Endothelial cell of umbilical vein (primary cell): ENCODE measurements around the gene PTTG2.

Experiments used
- EZH2 ChIP-seq: IDR thresholded peaks from 2 replicates; pipeline ENCODE4 v1.6.1; 2012; ENCODE audit warnings: borderline replicate concordance, low read depth, mild to moderate bottlenecking, moderate library complexity, low read length, inconsistent platforms; ENCODE audit not compliant: severe bottlenecking
- JUN ChIP-seq: IDR thresholded peaks from 2 replicates; pipeline ENCODE4 v1.6.1; 2011; ENCODE audit warnings: borderline replicate concordance, low read depth; ENCODE audit not compliant: insufficient read length, insufficient read depth
- POLR2A ChIP-seq: IDR thresholded peaks from 2 replicates; pipeline ENCODE4 v1.6.1; 2012; ENCODE audit warnings: low read depth, mild to moderate bottlenecking, control low read depth, low read length
- TF ChIP-seq, protein P1 (sequence below), 2 donors: IDR thresholded peaks; 1 replicate in 1 of 2; 2 replicates in 1 of 2; pipeline ENCODE4 v1.5.1; 2011; ENCODE audit warnings: low read length in 2 of 2, mild to moderate bottlenecking in 2 of 2, moderate library complexity in 2 of 2, control low read depth in 1 of 2, inconsistent platforms in 1 of 2, low read depth in 1 of 2; ENCODE audit not compliant: insufficient read depth in 1 of 2; ENCODE audit errors: extremely low read depth in 1 of 2
- TF ChIP-seq, protein P2 (sequence below): IDR thresholded peaks from 2 replicates; pipeline ENCODE4 v1.6.1; 2011; ENCODE audit not compliant: insufficient read depth, insufficient read length

DNA sequence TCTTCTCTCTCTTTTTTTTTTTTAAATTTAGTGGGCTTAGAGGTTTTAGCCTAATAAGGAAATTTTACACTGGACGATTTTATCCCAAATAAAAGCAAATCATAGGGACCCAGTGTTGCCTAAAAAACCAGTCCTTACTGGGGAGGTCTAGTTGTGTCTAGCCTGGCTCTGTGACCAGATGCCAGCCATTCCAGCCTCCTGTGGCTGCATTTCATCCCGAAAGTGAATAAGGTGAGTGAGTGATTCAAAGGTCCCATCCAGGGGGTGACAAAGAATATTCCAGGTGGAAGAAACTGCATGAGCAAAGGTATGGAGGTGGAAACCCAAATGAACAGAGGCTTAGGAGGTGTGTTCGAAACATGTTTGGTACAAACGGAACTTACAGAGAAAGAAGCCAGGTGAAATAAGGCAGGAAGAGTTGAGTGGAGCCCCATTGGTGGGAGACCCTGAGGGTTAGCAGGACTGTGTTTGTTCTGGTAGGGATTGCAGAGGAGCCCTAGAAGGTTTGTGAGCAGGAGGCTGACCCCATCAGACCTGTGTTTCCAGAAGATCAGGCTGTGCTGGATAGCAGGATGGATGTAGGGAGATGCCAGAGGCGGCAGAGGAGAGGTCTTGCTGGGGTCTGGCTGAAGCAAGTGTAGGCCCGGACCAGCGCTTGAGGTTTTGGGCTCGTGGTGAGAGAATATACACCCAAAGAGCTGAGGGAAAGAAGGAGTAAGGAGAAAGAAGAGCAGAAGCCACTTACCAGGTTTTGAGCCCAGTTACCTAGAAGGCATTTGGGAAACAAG lies 31.6 kb downstream of the PTTG2 start:
- TF ChIP-seq, protein P1, sequence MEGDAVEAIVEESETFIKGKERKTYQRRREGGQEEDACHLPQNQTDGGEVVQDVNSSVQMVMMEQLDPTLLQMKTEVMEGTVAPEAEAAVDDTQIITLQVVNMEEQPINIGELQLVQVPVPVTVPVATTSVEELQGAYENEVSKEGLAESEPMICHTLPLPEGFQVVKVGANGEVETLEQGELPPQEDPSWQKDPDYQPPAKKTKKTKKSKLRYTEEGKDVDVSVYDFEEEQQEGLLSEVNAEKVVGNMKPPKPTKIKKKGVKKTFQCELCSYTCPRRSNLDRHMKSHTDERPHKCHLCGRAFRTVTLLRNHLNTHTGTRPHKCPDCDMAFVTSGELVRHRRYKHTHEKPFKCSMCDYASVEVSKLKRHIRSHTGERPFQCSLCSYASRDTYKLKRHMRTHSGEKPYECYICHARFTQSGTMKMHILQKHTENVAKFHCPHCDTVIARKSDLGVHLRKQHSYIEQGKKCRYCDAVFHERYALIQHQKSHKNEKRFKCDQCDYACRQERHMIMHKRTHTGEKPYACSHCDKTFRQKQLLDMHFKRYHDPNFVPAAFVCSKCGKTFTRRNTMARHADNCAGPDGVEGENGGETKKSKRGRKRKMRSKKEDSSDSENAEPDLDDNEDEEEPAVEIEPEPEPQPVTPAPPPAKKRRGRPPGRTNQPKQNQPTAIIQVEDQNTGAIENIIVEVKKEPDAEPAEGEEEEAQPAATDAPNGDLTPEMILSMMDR (IDR thresholded peaks at IDR 0.05; ENCODE audit: extremely low read depth in 1 of 2, insufficient read depth in 1 of 2, low read depth in 1 of 2, low read length in 2 of 2), result no peak
- TF ChIP-seq EZH2 (no peak), POLR2A (no peak), JUN (no peak)
- TF ChIP-seq, protein P2, sequence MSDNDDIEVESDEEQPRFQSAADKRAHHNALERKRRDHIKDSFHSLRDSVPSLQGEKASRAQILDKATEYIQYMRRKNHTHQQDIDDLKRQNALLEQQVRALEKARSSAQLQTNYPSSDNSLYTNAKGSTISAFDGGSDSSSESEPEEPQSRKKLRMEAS, result no peak
